H1 (cell line): ENCODE data around the gene PIEZO1. TPM values are rescaled to one million over a fixed set of nuclear protein-coding genes. Genes with fewer than 3 reads are reported as not detected.

Source experiments
- CEBPB ChIP-seq: IDR thresholded peaks from 2 replicates; pipeline ENCODE4 v1.6.1; 2012; ENCODE audit warnings: low read depth, low read length
- FOSL1 ChIP-seq: IDR thresholded peaks from 2 replicates; pipeline ENCODE4 v1.6.1; 2011; ENCODE audit warnings: mild to moderate bottlenecking, low read depth, low read length, moderate library complexity; ENCODE audit not compliant: insufficient read depth
- JUND ChIP-seq: IDR thresholded peaks from 2 replicates; pipeline ENCODE4 v1.6.1; 2011; ENCODE audit warnings: mild to moderate bottlenecking, improper control_type of control experiment, low read length
- KDM1A ChIP-seq: fragments of 200-600, 300-600 bp; sonication (generic); IDR thresholded peaks from 2 replicates; pipeline ENCODE4 v1.7.1; 2016; ENCODE audit warnings: mild to moderate bottlenecking, low read length, borderline replicate concordance
- POLR2AphosphoS5 ChIP-seq: IDR thresholded peaks from 2 replicates; pipeline ENCODE4 v1.6.1; 2011; ENCODE audit warnings: low read depth, low read length
- SIX5 ChIP-seq: IDR thresholded peaks from 2 replicates; pipeline ENCODE4 v1.6.1; 2011; ENCODE audit warnings: mild to moderate bottlenecking, low read depth, low read length
- polyA plus RNA-seq, 7 experiments: library from polyadenylated mRNA; depleted of rRNA in 3 of 7; stranded (reverse) in 5 of 7; unstranded in 2 of 7; fragments of >200 nt in 5 of 7; fragments of 200-250 nt in 2 of 7; gene quantifications; 1 replicate in 5 of 7; 2 replicates in 1 of 7; 4 replicates in 1 of 7; pipeline versions ENCODE4 v1.2.1 to v1.2.3, GENCODE V29; 2011 to 2013; ENCODE audit warnings: missing spikeins in 2 of 7, mixed read lengths in 2 of 7
- total RNA-seq: library from RNA; stranded (reverse); fragmentation: NEBNext Ultra II Directional; extraction: Animal tissue kit (Norgen Biotek cat#: 25700); gene quantifications from 2 replicates; pipeline ENCODE4 v1.2.1, GENCODE V29; 2021
- TF ChIP-seq, protein P1 (sequence below): IDR thresholded peaks from 2 replicates; pipeline ENCODE4 v1.6.1; 2012; ENCODE audit warnings: low read length, inconsistent platforms
- TF ChIP-seq, protein P2 (sequence below): fragments of 300-600 bp; sonication (generic); IDR thresholded peaks from 2 replicates; pipeline ENCODE4 v1.7.1; 2012; ENCODE audit warnings: low read length, moderate library complexity, mild to moderate bottlenecking, inconsistent platforms; ENCODE audit not compliant: insufficient replicate concordance

Gene PIEZO1
- total and polyA plus RNA-seq, 2 of the 8 experiments (the other 6 are each of a cell fraction or from before 2014, with no cell fraction given) = 42.3 to 67.5 TPM

DNA sequence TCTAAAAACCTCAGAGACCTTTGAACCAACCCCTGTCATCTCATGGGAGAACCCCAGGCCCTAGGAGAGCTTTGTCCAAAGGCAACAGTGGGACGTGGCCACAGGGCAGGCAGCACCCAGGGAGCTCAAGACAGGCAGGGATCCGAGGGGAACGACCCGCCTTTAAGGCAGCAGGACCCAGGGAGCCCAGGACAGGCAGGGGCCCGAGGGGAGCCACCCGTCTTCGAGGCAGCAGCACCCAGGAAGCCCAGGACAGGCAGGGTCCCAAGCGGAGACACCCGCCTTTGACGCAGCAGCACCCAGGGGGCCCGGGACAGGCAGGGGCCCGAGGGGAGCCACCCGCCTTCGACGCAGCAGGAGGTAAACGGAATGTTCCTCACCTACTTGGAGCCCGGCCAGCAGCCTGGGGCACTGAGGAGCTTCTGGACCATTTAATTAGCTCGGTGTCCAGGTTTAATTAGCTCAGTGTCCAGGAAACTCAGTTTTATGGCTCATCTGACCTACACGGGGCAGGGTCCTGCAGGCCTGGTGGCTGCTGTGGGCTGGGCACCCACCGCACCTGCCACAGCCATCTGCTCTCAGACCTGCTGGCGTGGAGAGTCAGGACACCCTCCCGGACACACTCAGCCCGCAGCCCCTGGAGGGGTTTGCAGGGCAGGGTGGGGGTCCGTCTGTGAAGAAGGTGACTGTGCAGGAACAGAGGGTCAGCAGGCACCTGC, 24.4 kb downstream of the PIEZO1 start (continued):
- TF ChIP-seq, protein P1, sequence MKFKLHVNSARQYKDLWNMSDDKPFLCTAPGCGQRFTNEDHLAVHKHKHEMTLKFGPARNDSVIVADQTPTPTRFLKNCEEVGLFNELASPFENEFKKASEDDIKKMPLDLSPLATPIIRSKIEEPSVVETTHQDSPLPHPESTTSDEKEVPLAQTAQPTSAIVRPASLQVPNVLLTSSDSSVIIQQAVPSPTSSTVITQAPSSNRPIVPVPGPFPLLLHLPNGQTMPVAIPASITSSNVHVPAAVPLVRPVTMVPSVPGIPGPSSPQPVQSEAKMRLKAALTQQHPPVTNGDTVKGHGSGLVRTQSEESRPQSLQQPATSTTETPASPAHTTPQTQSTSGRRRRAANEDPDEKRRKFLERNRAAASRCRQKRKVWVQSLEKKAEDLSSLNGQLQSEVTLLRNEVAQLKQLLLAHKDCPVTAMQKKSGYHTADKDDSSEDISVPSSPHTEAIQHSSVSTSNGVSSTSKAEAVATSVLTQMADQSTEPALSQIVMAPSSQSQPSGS = no peak
- TF ChIP-seq CEBPB (no peak), FOSL1 (no peak), POLR2AphosphoS5 (no peak), JUND (no peak), KDM1A (no peak), SIX5 (no peak)
- TF ChIP-seq, protein P2, sequence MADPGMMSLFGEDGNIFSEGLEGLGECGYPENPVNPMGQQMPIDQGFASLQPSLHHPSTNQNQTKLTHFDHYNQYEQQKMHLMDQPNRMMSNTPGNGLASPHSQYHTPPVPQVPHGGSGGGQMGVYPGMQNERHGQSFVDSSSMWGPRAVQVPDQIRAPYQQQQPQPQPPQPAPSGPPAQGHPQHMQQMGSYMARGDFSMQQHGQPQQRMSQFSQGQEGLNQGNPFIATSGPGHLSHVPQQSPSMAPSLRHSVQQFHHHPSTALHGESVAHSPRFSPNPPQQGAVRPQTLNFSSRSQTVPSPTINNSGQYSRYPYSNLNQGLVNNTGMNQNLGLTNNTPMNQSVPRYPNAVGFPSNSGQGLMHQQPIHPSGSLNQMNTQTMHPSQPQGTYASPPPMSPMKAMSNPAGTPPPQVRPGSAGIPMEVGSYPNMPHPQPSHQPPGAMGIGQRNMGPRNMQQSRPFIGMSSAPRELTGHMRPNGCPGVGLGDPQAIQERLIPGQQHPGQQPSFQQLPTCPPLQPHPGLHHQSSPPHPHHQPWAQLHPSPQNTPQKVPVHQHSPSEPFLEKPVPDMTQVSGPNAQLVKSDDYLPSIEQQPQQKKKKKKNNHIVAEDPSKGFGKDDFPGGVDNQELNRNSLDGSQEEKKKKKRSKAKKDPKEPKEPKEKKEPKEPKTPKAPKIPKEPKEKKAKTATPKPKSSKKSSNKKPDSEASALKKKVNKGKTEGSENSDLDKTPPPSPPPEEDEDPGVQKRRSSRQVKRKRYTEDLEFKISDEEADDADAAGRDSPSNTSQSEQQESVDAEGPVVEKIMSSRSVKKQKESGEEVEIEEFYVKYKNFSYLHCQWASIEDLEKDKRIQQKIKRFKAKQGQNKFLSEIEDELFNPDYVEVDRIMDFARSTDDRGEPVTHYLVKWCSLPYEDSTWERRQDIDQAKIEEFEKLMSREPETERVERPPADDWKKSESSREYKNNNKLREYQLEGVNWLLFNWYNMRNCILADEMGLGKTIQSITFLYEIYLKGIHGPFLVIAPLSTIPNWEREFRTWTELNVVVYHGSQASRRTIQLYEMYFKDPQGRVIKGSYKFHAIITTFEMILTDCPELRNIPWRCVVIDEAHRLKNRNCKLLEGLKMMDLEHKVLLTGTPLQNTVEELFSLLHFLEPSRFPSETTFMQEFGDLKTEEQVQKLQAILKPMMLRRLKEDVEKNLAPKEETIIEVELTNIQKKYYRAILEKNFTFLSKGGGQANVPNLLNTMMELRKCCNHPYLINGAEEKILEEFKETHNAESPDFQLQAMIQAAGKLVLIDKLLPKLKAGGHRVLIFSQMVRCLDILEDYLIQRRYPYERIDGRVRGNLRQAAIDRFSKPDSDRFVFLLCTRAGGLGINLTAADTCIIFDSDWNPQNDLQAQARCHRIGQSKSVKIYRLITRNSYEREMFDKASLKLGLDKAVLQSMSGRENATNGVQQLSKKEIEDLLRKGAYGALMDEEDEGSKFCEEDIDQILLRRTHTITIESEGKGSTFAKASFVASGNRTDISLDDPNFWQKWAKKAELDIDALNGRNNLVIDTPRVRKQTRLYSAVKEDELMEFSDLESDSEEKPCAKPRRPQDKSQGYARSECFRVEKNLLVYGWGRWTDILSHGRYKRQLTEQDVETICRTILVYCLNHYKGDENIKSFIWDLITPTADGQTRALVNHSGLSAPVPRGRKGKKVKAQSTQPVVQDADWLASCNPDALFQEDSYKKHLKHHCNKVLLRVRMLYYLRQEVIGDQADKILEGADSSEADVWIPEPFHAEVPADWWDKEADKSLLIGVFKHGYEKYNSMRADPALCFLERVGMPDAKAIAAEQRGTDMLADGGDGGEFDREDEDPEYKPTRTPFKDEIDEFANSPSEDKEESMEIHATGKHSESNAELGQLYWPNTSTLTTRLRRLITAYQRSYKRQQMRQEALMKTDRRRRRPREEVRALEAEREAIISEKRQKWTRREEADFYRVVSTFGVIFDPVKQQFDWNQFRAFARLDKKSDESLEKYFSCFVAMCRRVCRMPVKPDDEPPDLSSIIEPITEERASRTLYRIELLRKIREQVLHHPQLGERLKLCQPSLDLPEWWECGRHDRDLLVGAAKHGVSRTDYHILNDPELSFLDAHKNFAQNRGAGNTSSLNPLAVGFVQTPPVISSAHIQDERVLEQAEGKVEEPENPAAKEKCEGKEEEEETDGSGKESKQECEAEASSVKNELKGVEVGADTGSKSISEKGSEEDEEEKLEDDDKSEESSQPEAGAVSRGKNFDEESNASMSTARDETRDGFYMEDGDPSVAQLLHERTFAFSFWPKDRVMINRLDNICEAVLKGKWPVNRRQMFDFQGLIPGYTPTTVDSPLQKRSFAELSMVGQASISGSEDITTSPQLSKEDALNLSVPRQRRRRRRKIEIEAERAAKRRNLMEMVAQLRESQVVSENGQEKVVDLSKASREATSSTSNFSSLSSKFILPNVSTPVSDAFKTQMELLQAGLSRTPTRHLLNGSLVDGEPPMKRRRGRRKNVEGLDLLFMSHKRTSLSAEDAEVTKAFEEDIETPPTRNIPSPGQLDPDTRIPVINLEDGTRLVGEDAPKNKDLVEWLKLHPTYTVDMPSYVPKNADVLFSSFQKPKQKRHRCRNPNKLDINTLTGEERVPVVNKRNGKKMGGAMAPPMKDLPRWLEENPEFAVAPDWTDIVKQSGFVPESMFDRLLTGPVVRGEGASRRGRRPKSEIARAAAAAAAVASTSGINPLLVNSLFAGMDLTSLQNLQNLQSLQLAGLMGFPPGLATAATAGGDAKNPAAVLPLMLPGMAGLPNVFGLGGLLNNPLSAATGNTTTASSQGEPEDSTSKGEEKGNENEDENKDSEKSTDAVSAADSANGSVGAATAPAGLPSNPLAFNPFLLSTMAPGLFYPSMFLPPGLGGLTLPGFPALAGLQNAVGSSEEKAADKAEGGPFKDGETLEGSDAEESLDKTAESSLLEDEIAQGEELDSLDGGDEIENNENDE = no peak
